GM19239 (cell line): ENCODE measurements around the gene ADRM1.

Experiments used
- DNase-seq: peaks from one replicate; pipeline ENCODE4 v3.0.0; 2011; ENCODE audit warnings: low spot score; ENCODE audit not compliant: insufficient read length
- FAIRE-seq: peaks from 2 replicates; lab custom pipeline; 2011; peaks lifted over from hg19 to GRCh38; lab: Jason Lieb, UNC

Gene ADRM1

GRCh38 chr20:62302341-62303061, at the start of gene ADRM1:
Gene ADRM1, plus strand, starts transcription at chr20:62302997. Its CDS starts 572 bp downstream, at chr20:62303569.
- FAIRE-seq (peak; percentile 52), DNase-seq (peak; percentile 100)

- DNase-seq: no peak
- FAIRE-seq: no peak
Observed at GRCh38 chr20:62253398-62253797, 49.4 kb upstream of the ADRM1 start.

GRCh38 chr20:62254021-62254724, 48.6 kb upstream of the ADRM1 start:
- no peak for DNase-seq

GRCh38 chr20:62255976-62256375, 46.8 kb upstream of the ADRM1 start:
- no peak for FAIRE-seq
- DNase-seq: no peak

More at GRCh38 chr20:62254021-62254724, 48.6 kb upstream of the ADRM1 start:
- no peak for FAIRE-seq

- no peak for DNase-seq
- FAIRE-seq: no peak
Observed at GRCh38 chr20:62258499-62259293, 44.1 kb upstream of the ADRM1 start.

- FAIRE-seq: no peak
- DNase-seq: no peak
Observed at GRCh38 chr20:62259294-62259565, 43.6 kb upstream of the ADRM1 start.

GRCh38 chr20:62262064-62262463, 40.7 kb upstream of the ADRM1 start:
- no peak for FAIRE-seq
- no peak for DNase-seq

- FAIRE-seq (no peak), DNase-seq (no peak)
Observed at GRCh38 chr20:62263396-62263795, 39.4 kb upstream of the ADRM1 start.

- FAIRE-seq (no peak), DNase-seq (no peak)
Observed at GRCh38 chr20:62265365-62265764, 37.4 kb upstream of the ADRM1 start.

- DNase-seq: no peak
- no peak for FAIRE-seq
Observed at GRCh38 chr20:62266340-62266739, 36.5 kb upstream of the ADRM1 start.

- FAIRE-seq: no peak
- no peak for DNase-seq
Observed at GRCh38 chr20:62266851-62267250, 35.9 kb upstream of the ADRM1 start.

GRCh38 chr20:62267543-62267942, 35.3 kb upstream of the ADRM1 start:
- FAIRE-seq (no peak), DNase-seq (no peak)

GRCh38 chr20:62268228-62268900, 34.4 kb upstream of the ADRM1 start:
- DNase-seq (no peak), FAIRE-seq (no peak)

GRCh38 chr20:62269378-62269777, 33.4 kb upstream of the ADRM1 start:
- no peak for DNase-seq
- FAIRE-seq: no peak

GRCh38 chr20:62269871-62270270, 32.9 kb upstream of the ADRM1 start:
- FAIRE-seq (no peak), DNase-seq (no peak)

- no peak for DNase-seq
- no peak for FAIRE-seq
Observed at GRCh38 chr20:62272200-62272599, 30.6 kb upstream of the ADRM1 start.

GRCh38 chr20:62273416-62273815, 29.4 kb upstream of the ADRM1 start:
- FAIRE-seq (no peak), DNase-seq (no peak)

GRCh38 chr20:62274332-62274950, 28.4 kb upstream of the ADRM1 start:
- FAIRE-seq (no peak), DNase-seq (no peak)

GRCh38 chr20:62275219-62275618, 27.6 kb upstream of the ADRM1 start:
- FAIRE-seq: no peak
- DNase-seq: no peak

GRCh38 chr20:62276439-62276838, 26.4 kb upstream of the ADRM1 start:
- DNase-seq: no peak
- no peak for FAIRE-seq
